HG03103 (cell line): Measurements from ENCODE around the gene APBA1.

Experiments used
- ATAC-seq: cut with Tn5 transposase; IDR thresholded peaks from one replicate; pipeline ENCODE4 v1.9.1; 2021; ENCODE audit warnings: low read depth; ENCODE audit not compliant: unreplicated experiment

APBA1 gene

DNA sequence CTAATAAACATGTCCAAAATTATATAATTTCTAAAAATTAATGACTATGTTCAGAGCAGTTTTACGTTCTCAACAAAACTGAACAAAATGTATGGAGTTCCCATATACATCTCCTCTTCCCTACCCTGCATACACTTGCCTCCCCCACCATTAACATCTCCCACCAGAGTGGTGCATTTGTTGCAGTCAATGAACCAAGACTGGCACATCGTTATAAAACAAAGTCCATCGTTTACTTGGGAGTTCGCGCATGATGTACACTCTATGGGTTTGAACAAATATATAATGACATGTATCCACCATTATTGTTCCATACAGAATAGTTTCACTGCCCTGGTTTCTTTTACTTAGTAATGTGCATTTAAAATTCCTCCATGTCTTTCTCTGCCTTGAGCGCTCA lies 130.1 kb downstream of the APBA1 start:
- ATAC-seq: no peak

DNA sequence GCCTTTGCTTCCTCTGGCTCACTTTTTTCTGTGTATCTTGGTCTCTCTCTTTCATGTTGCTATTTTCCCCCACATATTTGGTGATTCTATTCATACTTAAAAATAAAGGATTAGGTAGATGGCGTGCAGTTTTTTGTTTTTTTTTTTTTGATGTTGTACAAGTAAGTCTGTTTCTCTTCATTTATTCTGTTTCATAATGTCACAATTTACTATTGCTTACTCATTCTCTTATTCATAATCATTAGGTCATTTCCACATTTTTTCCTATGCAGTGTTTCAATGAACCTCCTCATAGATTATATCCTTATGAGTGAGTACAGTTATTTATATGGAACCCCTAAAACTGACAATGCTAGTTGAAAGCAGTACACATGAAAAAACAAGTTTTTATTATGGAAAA lies 136.3 kb downstream of the APBA1 start:
- ATAC-seq: no peak

- no peak for ATAC-seq
These were observed 136.8 kb downstream of the APBA1 start for GRCh38 chr9:69535286-69535832.

GRCh38 chr9:69532396-69532795 lies 139.8 kb downstream of the APBA1 start:
- ATAC-seq: no peak

DNA sequence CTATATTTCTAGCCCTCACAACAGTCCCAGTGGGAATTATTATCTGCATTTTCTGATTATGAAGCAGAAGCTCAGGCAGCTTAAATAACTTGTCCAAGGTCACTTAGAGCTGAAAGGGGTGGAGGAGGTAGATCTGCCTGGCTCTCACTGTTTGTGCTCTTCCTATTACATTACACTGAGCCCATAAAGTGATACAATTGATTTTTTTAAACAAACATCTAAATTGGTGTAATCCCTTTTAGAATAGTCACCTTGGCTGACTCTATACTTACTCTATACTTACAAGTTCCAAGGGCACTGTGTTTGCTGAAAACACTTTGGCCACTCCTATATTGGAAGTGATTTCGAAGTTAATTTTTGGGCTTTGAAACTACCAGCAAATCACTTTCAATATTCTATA lies 144.7 kb downstream of the APBA1 start:
- no peak for ATAC-seq

DNA sequence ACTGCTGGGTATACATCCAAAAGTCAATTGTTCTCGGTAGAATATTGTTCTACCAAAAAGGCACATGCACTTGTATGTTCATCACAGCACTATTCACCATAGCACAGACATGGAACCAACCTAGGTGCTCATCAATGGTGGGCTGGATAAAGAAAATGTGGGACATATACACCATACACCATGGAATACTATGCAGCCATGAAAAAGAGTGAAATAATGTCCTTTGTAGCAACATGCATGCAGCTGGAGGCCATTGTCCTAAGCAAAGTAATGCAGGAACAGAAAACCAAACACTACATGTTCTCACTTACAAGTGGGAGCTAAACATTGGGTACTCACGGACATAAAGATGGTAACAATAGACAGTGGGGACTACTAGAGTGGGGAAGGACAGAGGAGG lies 145.5 kb downstream of the APBA1 start:
- no peak for ATAC-seq

GRCh38 chr9:69519470-69520240 lies 152.5 kb downstream of the APBA1 start:
- ATAC-seq: no peak

DNA sequence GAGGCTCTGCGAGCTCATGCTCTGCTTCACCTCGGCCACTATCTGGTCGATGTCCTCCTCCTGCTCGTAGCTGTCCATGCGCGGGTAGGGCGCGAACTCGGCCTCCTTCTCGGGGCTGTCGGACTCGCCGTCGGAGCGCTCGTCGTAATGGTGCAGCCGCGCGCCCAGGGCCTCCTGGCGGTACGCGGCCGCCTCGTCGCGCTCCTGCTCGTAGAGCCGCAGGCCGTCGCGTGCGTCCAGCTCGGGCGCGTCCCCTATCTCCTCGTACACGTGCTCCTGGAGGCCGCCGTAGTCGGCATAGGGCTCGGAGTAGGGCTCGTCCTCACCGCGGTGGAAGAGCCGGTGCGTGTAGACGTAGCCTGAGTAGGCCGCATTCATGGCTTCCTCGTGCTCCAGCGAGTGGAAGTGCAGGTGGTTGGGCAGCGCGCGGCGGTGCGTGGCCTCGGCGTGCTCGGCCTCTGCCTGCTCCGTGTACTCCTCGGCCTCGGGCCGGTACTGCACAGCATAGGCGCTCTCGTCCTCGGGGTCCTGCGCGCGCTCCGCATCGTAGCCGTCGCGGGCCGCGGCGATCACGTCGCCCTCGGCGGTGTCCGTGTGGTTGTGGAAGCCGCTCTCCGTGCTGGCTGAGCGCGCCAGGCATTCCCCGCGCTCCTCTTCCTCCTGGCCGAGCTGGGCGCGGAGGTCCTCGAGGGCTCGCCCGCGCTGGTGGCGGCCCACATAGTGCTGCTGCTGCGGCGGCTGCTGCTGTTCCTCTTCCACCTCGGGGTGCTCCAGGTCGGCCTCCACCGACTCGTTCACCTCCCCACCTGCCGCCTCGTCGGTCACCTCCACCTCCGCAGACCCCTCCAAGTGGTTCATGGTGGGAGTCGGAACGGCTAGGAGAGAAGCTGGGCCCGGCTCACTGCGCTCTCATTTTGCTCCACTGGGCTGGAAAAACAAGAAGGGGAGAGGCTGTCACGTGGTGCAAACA lies 155.5 kb downstream of the APBA1 start:
- ATAC-seq: no peak

DNA sequence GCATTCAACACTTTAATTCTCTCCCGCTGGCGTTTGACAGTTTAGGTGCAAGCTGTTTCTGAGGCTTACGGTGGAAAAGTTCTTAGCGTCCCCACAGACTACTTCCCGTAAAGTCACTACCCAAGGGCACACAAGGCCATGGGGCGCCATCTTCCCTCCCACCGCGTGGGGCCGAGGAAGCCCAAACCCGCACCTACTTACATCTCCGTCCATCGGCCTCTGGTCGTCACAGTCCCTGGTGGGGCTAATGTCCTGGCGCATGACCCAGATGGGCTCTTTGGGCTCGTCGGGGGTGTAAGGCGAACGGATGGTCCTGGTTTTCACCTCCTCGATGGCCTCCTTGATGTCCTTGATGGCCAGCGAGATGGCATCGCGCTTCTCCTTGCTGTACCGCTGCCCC lies 156.4 kb downstream of the APBA1 start:
- no peak for ATAC-seq

GRCh38 chr9:69513141-69513820 lies 158.9 kb downstream of the APBA1 start:
- no peak for ATAC-seq

DNA sequence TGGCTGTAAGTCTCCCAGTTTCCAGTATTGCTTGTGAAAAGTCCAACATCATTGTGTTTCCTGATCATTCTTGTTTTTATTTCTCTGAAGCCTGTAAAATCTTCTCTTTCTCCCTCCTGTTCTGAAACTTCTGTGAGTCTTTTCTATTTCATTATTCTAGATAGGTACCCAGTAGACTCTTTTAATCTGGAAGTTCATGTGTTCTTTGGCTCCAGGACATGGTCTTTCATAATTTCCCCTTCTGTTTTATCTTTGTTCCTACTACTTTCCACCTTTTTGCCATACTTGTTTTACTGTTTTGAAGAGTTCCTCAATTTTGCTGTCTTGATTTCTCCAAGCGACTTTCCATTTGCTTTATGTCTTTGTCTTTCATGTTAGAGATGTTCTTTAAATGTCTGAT lies 168.1 kb downstream of the APBA1 start:
- no peak for ATAC-seq

GRCh38 chr9:69502671-69503301 lies 169.4 kb downstream of the APBA1 start:
- no peak for ATAC-seq

DNA sequence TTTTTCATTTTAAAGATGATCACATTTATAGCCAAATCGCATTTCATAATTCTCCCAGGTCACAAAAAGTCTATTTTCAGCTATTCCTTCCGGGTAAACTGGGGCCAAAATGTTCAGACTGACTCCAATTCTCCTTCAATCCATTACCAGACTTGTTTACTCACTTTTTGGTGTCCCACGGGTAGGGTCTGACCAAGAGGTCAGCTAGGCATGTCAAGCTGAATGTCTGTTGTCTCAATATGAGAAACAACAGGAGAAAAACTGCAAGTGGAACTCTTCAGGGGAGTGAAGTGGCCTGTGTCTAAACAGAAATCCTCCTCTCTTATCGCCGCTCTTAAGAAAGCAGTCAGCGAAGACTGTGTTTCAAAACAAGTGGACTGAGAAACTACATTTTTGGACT lies 171.3 kb downstream of the APBA1 start:
- ATAC-seq: no peak

DNA sequence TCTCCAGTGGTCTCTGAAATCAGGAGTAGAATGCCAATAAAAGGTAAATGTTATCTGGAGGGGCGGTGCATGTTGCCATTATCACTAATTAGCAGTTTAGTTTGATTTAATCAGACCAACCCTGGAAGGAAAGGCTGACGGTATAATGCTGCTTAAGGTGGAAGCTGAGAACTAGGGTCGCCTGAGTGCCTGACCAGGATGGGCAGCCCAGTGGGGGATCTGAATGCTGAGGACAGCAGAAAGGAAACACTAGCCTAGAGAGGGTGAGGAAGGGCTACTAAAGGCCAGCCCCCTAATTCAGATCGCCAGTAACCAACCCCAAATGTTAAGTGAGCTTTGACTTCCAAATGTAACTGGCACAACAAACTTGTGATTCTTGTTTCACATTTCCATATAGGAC lies 172.2 kb downstream of the APBA1 start:
- ATAC-seq: no peak

DNA sequence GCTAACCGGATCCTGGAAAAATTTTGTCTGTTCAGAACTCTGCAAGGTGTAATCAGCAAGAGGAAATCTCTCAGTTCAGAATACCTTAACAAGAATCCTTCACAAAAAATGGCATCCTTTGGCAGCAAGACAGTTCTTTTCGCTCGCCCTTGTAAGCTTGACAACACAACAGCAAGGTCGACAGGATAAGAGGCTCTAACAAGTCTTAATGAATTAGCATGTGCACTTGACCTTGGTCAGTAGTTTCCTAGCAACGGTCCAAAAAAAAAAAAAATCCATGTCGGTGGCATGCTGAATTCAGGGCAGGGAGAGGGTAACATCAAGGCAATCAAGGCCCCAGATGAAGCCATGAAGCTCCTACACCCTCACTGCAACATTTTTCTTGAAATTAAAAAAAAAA lies 172.8 kb downstream of the APBA1 start:
- ATAC-seq: no peak

GRCh38 chr9:69498470-69498869 lies 173.7 kb downstream of the APBA1 start:
- ATAC-seq: no peak

GRCh38 chr9:69497816-69498215 lies 174.4 kb downstream of the APBA1 start:
- no peak for ATAC-seq

DNA sequence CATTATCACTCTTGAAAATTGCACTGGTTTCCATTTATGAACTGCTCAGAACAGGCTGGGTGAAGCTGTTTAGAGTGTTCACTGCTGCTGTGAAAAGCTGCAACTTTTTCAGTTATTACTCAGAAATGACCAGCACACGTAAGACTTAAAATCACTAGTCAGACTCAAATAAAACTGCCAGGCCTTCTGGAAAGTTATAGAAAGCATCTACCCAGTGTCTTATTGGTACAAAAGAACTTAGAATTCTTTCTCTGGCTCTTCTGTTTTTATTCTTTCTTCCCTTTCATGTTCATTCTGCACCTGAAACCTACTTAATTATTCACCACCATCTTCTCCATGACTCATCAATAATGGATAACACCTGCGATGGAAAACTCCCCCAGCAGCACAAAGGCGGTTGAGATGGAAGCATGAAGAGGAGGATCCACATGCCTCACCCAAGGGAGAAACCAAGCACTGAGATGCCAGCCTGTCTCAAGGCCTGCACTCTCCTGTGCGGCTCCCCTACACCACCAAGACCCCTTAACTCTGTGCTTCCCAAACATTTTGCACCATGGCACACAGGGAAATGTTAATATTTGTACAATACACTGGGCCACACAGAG lies 175.2 kb downstream of the APBA1 start:
- no peak for ATAC-seq

DNA sequence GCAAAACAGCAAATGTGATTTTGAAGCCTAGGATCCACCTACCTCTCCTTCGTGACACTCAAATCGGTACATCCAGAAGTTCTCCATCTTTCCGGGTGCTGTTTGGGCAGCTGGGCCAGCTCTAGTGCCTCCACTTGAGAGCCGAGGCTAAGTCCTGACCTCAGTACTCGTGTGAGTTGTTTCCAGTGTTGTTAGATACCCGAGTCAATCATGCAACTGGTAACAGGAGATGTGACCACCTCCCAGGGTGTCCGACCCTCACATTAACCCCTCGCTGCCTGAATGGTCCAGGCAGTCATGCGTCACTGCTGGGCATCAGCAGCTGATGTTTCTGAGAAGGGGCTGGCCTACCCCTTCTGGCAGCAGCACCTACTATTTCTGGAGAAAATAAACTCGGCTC lies 176.9 kb downstream of the APBA1 start:
- ATAC-seq: no peak

GRCh38 chr9:69494763-69495162 lies 177.4 kb downstream of the APBA1 start:
- no peak for ATAC-seq
